ENCODE measurements around the gene PAQR9. TPM values are rescaled to one million over a fixed set of nuclear protein-coding genes. Genes with fewer than 3 reads are reported as not detected.

Gene PAQR9
- total RNA-seq, 1 experiment from 2014 or later: 0.17 TPM

- RAD21 ChIA-PET (ENCODE audit: low non-redundant PET in 1 of 2, low total read pairs in 2 of 2, uncharacterized antibody in 2 of 2, unreplicated experiment in 2 of 2): no interaction called here
Measured at GRCh38 chr3:142960322-142960850, 3.1 kb downstream of the PAQR9 start.

More at GRCh38 chr3:142960322-142960850, 3.1 kb downstream of the PAQR9 start:
- Histone ChIP-seq H3K4me2 (ENCODE audit: low read length) (no peak overlapping the region), H3K4me1 (ENCODE audit: control insufficient read depth in 1 of 2, insufficient read depth in 2 of 2, low read length in 2 of 2) (peaks cover 6 to 19% of the 10 kb centered on the region in 2 experiments), H3K9me2 (ENCODE audit: insufficient read depth) (no peaks in the 10 kb centered on the region), H3K27me3 (ENCODE audit: insufficient read depth, low read length) (no peaks in the 10 kb centered on the region), H3K79me2 (ENCODE audit: insufficient read depth, low read length) (no peaks in the 10 kb centered on the region), H4K20me1 (ENCODE audit: insufficient read depth) (no peaks in the 10 kb centered on the region), H3K9ac (ENCODE audit: low read length) (no peak overlapping the region), H3K9me3 (ENCODE audit: control insufficient read depth in 1 of 2, insufficient read depth in 1 of 2, low read depth in 1 of 2, low read length in 2 of 2) (no peaks in the 10 kb centered on the region), H3K4me3 (replicated peaks in 1 of 2; ENCODE audit: low read depth in 1 of 2, low read length in 2 of 2) (no peak overlapping the region), H2AFZ (ENCODE audit: low read depth, low read length, poor library complexity, severe bottlenecking) (no peak overlapping the region), H3K27ac (ENCODE audit: low read depth, low read length) (no peak overlapping the region), H3K36me3 (ENCODE audit: control insufficient read depth in 1 of 2, insufficient read depth in 2 of 2, low read length in 2 of 2) (no peaks in the 10 kb centered on the region)
- CTCF ChIA-PET: no interaction called here
- ATAC-seq (no peak), DNase-seq (ENCODE audit: low read depth, low spot score) (no peak)
- TF ChIP-seq YY1 (IDR thresholded peaks at IDR 0.05; ENCODE audit: extremely low read depth, insufficient replicate concordance, low read depth, low read length): no peak
- TF ChIP-seq POLR2A (IDR thresholded peaks at IDR 0.05; ENCODE audit: borderline replicate concordance, extremely low read depth, insufficient read depth, insufficient read length): no peak
- no peak for TF ChIP-seq EZH2phosphoT487 (IDR thresholded peaks at IDR 0.05; ENCODE audit: borderline replicate concordance)
- TF ChIP-seq ELF1 (IDR thresholded peaks at IDR 0.05; ENCODE audit: borderline replicate concordance, low read depth): no peak
- no peak for TF ChIP-seq ZBTB33 (IDR thresholded peaks at IDR 0.05; ENCODE audit: extremely low read depth, insufficient replicate concordance, low read length)
- TF ChIP-seq, protein P1, sequence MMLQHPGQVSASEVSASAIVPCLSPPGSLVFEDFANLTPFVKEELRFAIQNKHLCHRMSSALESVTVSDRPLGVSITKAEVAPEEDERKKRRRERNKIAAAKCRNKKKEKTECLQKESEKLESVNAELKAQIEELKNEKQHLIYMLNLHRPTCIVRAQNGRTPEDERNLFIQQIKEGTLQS (IDR thresholded peaks at IDR 0.05): no peak
- TF ChIP-seq, protein P2, sequence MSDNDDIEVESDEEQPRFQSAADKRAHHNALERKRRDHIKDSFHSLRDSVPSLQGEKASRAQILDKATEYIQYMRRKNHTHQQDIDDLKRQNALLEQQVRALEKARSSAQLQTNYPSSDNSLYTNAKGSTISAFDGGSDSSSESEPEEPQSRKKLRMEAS (IDR thresholded peaks at IDR 0.05): no peak
- TF ChIP-seq FOSL1 (IDR thresholded peaks at IDR 0.05; ENCODE audit: low read depth): no peak
- intact Hi-C loops (cut with micrococcal nuclease): no loop called here
- POLR2A ChIA-PET: no interaction called here
- no TSS peak for BruUV-seq (replicated peaks)
